LNCaP clone FGC (cell line): ENCODE results near the gene ISYNA1.

Source experiments
- DNase-seq: peaks from one replicate; pipeline ENCODE4 v3.0.0-alpha.2; 2011; ENCODE audit warnings: low read depth
- H3K4me3 ChIP-seq: 2 replicates; pipeline ENCODE4 v1.5.1; 2011; ENCODE audit warnings: mild to moderate bottlenecking, low read depth, low read length, control low read depth
- CTCF ChIP-seq: IDR thresholded peaks from 2 replicates; pipeline ENCODE4 v1.5.1; 2012; ENCODE audit warnings: mild to moderate bottlenecking; ENCODE audit not compliant: control insufficient read depth, insufficient read depth; ENCODE audit errors: extremely low read depth

The ISYNA1 gene

GRCh38 chr19:18450021-18450930, 12.3 kb upstream of the ISYNA1 start:
- no peak for DNase-seq
- peak; percentile 12; the same call in 1 of the 2 replicates for TF ChIP-seq CTCF
- H3K4me3 ChIP-seq: no peak overlapping the region

- no peak overlapping the region for H3K4me3 ChIP-seq
- no peak for TF ChIP-seq CTCF
- no peak for DNase-seq
Observed at GRCh38 chr19:18449552-18449951, 11.6 kb upstream of the ISYNA1 start.

DNA sequence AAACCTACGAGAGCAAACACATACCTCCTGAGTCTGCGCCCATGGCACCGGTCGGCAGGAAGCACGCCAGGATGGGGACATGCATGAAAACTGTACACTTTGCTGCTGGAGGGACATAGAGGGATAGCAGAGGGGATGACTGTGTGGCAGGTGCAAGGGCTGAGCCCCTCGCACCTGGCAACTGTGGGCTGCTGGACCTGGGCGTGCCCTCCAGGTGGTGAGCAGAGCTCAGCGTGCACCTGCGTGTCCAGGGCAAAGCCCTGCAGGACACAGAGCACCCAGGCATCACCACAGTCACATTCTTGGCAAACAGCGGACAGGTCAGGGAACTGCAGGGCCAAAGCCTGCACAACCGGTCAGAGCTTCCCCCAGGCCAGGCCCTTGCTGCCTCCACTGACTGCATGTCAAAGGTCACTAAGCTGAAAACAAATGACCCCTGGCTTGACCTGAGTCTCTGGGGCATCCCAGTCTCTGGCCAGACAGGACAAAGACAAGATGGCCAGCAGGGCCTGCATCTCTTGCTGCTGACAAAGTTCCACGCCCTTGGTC, 9.0 kb upstream of the ISYNA1 start:
- 0 out of 2 replicates have a peak, but pooled peaks have one; percentile 5 for TF ChIP-seq CTCF
- no peak overlapping the region for H3K4me3 ChIP-seq
- peak; percentile 72 for DNase-seq

- no peak for DNase-seq
- no peak for TF ChIP-seq CTCF
- no peak overlapping the region for H3K4me3 ChIP-seq
Observed at GRCh38 chr19:18446145-18446810, 8.3 kb upstream of the ISYNA1 start.

- no peak overlapping the region for H3K4me3 ChIP-seq
- no peak for TF ChIP-seq CTCF
- DNase-seq: no peak
Observed at GRCh38 chr19:18445262-18445948, 7.5 kb upstream of the ISYNA1 start.

DNA sequence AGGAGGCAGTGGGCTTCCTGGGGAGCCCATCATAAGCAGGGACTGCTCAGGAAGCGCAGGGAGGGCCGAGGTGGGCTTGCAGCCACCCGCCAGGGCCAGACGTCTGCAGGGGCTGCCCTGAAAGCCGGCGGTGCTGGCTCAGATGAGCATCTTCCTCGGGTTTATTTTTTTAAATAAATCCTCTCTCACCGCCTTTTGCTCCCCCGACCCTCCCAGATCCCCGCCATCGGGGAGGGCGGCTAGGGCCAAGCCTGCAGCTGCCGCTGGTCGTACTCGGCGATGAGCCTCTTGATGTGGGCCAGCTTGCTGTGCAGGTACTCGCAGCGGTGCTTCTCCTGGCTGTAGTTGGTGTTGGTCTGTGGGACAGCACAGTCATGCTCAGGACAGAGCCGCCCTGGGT, 6.6 kb upstream of the ISYNA1 start:
- TF ChIP-seq CTCF: no peak
- H3K4me3 ChIP-seq: no peak overlapping the region
- DNase-seq: no peak
